Measurements from ENCODE around the gene ITGBL1. TPM values are rescaled to one million over a fixed set of nuclear protein-coding genes. Genes with fewer than 3 reads are reported as not detected.

Gene ITGBL1
- total RNA-seq, 6 experiments from 2014 or later, result 92.4 to 114 (median 105) TPM

GRCh38 chr13:101763191-101763590 lies 310.7 kb downstream of the ITGBL1 start:
- Mint-ChIP-seq H3K27ac (no peak overlapping the region), H3K9me3 (no peaks in the 10 kb centered on the region; the same call in 1 of the 2 replicates), H3K36me3 (ENCODE audit: low read depth) (no peaks in the 10 kb centered on the region), H3K27me3 (ENCODE audit: insufficient read depth) (peaks cover 2% of the 10 kb centered on the region; the same call in 1 of the 2 replicates), H3K4me3 (no peak overlapping the region), H3K4me1 (ENCODE audit: low read depth) (peaks cover 17% of the 10 kb centered on the region)
- no peak for DNase-seq
- no peak for TF ChIP-seq CTCF (IDR thresholded peaks at IDR 0.05)

Other genes starting within 250 kb of the ITGBL1 start
- 1 to 10 TPM; 4.0 to 6.1 (median 5.0) TPM for gene NALCN, start 36.2 kb upstream of the ITGBL1 start, total RNA-seq (2021; fragmentation: NEBNext Ultra II Directional; extraction: Animal tissue kit (Norgen Biotek cat#: 25700))